Stimulated activated CD4-positive, alpha-beta T cell treated with anti-CD3 and anti-CD28 coated beads, Interleukin-12 subunit alpha, Interleukin-12 subunit beta, amount 100 ng/mL, for 4 hours (primary cell): ENCODE results near the gene GCNT2.
"Not testable (repeated sequence)": the region's sequence is repeated elsewhere in the genome, so short reads cannot be mapped to it uniquely, and the experiment has no call there.

Experiments
- DNase-seq: peaks from one replicate; pipeline ENCODE4 v3.0.0-alpha.2; 2020

The GCNT2 gene

GRCh38 chr6:10521104-10521808 lies at the start of gene GCNT2:
Gene GCNT2, plus strand, starts transcription at chr6:10521351. Its CDS starts 7,561 bp downstream, at chr6:10528912.
- no peak for DNase-seq

- no peak for DNase-seq
Observed at GRCh38 chr6:10472634-10473033, 48.5 kb upstream of the GCNT2 start.

GRCh38 chr6:10478187-10479040 lies 42.7 kb upstream of the GCNT2 start:
- no peak for DNase-seq

- no peak for DNase-seq
Observed at GRCh38 chr6:10479939-10480700, 41.0 kb upstream of the GCNT2 start.

GRCh38 chr6:10481101-10481500 lies 40.0 kb upstream of the GCNT2 start:
- no peak for DNase-seq

GRCh38 chr6:10482636-10483257 lies 38.4 kb upstream of the GCNT2 start:
- DNase-seq = no peak

- no peak for DNase-seq
Observed at GRCh38 chr6:10484912-10485311, 36.2 kb upstream of the GCNT2 start.

GRCh38 chr6:10485406-10485805 lies 35.7 kb upstream of the GCNT2 start:
- no peak for DNase-seq

GRCh38 chr6:10486215-10486614 lies 34.9 kb upstream of the GCNT2 start:
- DNase-seq = no peak

GRCh38 chr6:10486944-10487588 lies 34.1 kb upstream of the GCNT2 start:
- DNase-seq = not testable (repeated sequence)

GRCh38 chr6:10487668-10488327 lies 33.4 kb upstream of the GCNT2 start:
- DNase-seq = no peak

GRCh38 chr6:10491463-10491862 lies 29.7 kb upstream of the GCNT2 start:
- no peak for DNase-seq

- DNase-seq = not testable (repeated sequence)
Observed at GRCh38 chr6:10491905-10492304, 29.2 kb upstream of the GCNT2 start.

- no peak for DNase-seq
Observed at GRCh38 chr6:10495029-10495428, 26.1 kb upstream of the GCNT2 start.

- DNase-seq = no peak
Observed at GRCh38 chr6:10505529-10505928, 15.6 kb upstream of the GCNT2 start.

GRCh38 chr6:10507298-10507697 lies 13.9 kb upstream of the GCNT2 start:
- no peak for DNase-seq

GRCh38 chr6:10507715-10508114 lies 13.4 kb upstream of the GCNT2 start:
- no peak for DNase-seq

- DNase-seq = peak; percentile 19
Observed at GRCh38 chr6:10510592-10511367, 10.4 kb upstream of the GCNT2 start.

GRCh38 chr6:10511477-10511876 lies 9.7 kb upstream of the GCNT2 start:
- no peak for DNase-seq

- DNase-seq = no peak
Observed at GRCh38 chr6:10513544-10513943, 7.6 kb upstream of the GCNT2 start.
